Stimulated activated CD4-positive, alpha-beta T cell treated with anti-CD3 and anti-CD28 coated beads, Interleukin-2, amount 100 ng/mL, for 48 hours (primary cell): ENCODE results near the gene TMEM244.
"Not testable (repeated sequence)": the region's sequence is repeated elsewhere in the genome, so short reads cannot be mapped to it uniquely, and the experiment has no call there.

Experiments
- DNase-seq, 2 donors: peaks; one replicate each; pipeline ENCODE4 v3.0.0-alpha.2; 2020

TMEM244 gene

GRCh38 chr6:129802920-129803319 lies 58.2 kb downstream of the TMEM244 start:
- DNase-seq: not testable (repeated sequence)

GRCh38 chr6:129801909-129802308 lies 59.2 kb downstream of the TMEM244 start:
- DNase-seq: no peak

- no peak for DNase-seq
Measured at GRCh38 chr6:129795261-129795660, 65.9 kb downstream of the TMEM244 start.

GRCh38 chr6:129793447-129793846 lies 67.7 kb downstream of the TMEM244 start:
- no peak for DNase-seq

- no peak for DNase-seq
Measured at GRCh38 chr6:129792049-129792448, 69.1 kb downstream of the TMEM244 start.

GRCh38 chr6:129790785-129791184 lies 70.3 kb downstream of the TMEM244 start:
- DNase-seq: no peak

GRCh38 chr6:129789974-129790373 lies 71.1 kb downstream of the TMEM244 start:
- no peak for DNase-seq

GRCh38 chr6:129787816-129788215 lies 73.3 kb downstream of the TMEM244 start:
- no peak for DNase-seq

- DNase-seq: no peak
Measured at GRCh38 chr6:129786548-129786947, 74.6 kb downstream of the TMEM244 start.

GRCh38 chr6:129785756-129786135 lies 75.4 kb downstream of the TMEM244 start:
- no peak for DNase-seq

- DNase-seq: no peak
Measured at GRCh38 chr6:129785047-129785755, 75.9 kb downstream of the TMEM244 start.
